ENCODE results near the gene GRIN3B. TPM values are rescaled to one million over a fixed set of nuclear protein-coding genes. Genes with fewer than 3 reads are reported as not detected.

The GRIN3B gene
- total and polyA plus RNA-seq, 10 of the 15 experiments (the other 5 are each of a cell fraction or from before 2014, with no cell fraction given) = 0.15 TPM; not detected in 9

GRCh38 chr19:1004204-1004802 is 4.1 kb downstream of the GRIN3B start:
- BruUV-seq (replicated peaks) = no TSS peak
- FAIRE-seq (no peak), DNase-seq (ENCODE audit: low read depth, low spot score) (no peak), ATAC-seq (no peak)
- ChIA-PET SMC1A (ENCODE audit: uncharacterized antibody, unreplicated experiment) (no interaction called here), POLR2A (no interaction called here), CTCF (interaction anchor here (0.9 kb wide), 1 partner anchor 12 kb away, joined by 3 read pairs; no protein-coding TSS in a partner anchor), RAD21 (ENCODE audit: unreplicated experiment) (interaction anchor here (0.7 to 1.2 kb wide), 2 partner anchors 8 to 141 kb away, joined by 3 read pairs; no protein-coding TSS in a partner anchor)
- Histone ChIP-seq H3K4me3 (no peak overlapping the region), H3K9ac (ENCODE audit: control insufficient read depth, insufficient read depth, low read length) (no peak overlapping the region), H3K27me3 (replicated peaks in 1 of 2; ENCODE audit: control insufficient read depth in 2 of 2, insufficient read depth in 2 of 2, low read length in 1 of 2) (peaks cover 3 to 5% of the 10 kb centered on the region in 2 experiments; a peak in 3 of 4 replicates), H3K79me2 (ENCODE audit: control insufficient read depth, insufficient read depth, low read length) (no peaks in the 10 kb centered on the region), H3K4me2 (ENCODE audit: control insufficient read depth, insufficient read depth) (no peak overlapping the region), H3K9me3 (replicated peaks; ENCODE audit: control insufficient read depth, insufficient read depth, low read length) (no peaks in the 10 kb centered on the region), H3K36me3 (ENCODE audit: control insufficient read depth in 2 of 2, insufficient read depth in 2 of 2, low read length in 1 of 2) (peaks cover 0 to 2% of the 10 kb centered on the region in 2 experiments; a peak in 2 of 4 replicates), H3K27ac (ENCODE audit: control insufficient read depth, insufficient read depth) (no peak overlapping the region), H4K20me1 (ENCODE audit: control insufficient read depth, insufficient read depth) (no peaks in the 10 kb centered on the region), H2AFZ (ENCODE audit: control insufficient read depth, low read depth, low read length) (no peak overlapping the region), H3K4me1 (ENCODE audit: control insufficient read depth, insufficient read depth, low read length) (no peaks in the 10 kb centered on the region)
- WGBS (ENCODE audit: insufficient coverage, insufficient replicate concordance, low lambda C conversion rate, missing lambda C conversion rate) = 74% methylated on average over 20 of the region's 32 CpGs
- intact Hi-C loops (cut with micrococcal nuclease; ENCODE audit: unreplicated experiment) = no loop called here
- in situ Hi-C loops (cut with MboI) = no loop called here
- TF ChIP-seq HDAC6 (IDR thresholded peaks at IDR 0.05; ENCODE audit: unreplicated experiment) = no peak
- no peak for TF ChIP-seq KLF5 (IDR thresholded peaks at IDR 0.05; ENCODE audit: partially characterized antibody)
- TF ChIP-seq BACH1 (IDR thresholded peaks at IDR 0.05; ENCODE audit: borderline replicate concordance) = no peak
- no peak for TF ChIP-seq GABPA (IDR thresholded peaks at IDR 0.05; ENCODE audit: low read depth)
- no peak for TF ChIP-seq NKRF (conservative IDR thresholded peaks at IDR 0.05)
- TF ChIP-seq E2F4 (IDR thresholded peaks at IDR 0.05; ENCODE audit: low read depth, low read length) = no peak
- TF ChIP-seq, protein P1, sequence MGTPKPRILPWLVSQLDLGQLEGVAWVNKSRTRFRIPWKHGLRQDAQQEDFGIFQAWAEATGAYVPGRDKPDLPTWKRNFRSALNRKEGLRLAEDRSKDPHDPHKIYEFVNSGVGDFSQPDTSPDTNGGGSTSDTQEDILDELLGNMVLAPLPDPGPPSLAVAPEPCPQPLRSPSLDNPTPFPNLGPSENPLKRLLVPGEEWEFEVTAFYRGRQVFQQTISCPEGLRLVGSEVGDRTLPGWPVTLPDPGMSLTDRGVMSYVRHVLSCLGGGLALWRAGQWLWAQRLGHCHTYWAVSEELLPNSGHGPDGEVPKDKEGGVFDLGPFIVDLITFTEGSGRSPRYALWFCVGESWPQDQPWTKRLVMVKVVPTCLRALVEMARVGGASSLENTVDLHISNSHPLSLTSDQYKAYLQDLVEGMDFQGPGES (IDR thresholded peaks at IDR 0.05) = no peak
- TF ChIP-seq, protein P2, sequence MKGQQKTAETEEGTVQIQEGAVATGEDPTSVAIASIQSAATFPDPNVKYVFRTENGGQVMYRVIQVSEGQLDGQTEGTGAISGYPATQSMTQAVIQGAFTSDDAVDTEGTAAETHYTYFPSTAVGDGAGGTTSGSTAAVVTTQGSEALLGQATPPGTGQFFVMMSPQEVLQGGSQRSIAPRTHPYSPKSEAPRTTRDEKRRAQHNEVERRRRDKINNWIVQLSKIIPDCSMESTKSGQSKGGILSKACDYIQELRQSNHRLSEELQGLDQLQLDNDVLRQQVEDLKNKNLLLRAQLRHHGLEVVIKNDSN (IDR thresholded peaks at IDR 0.05; ENCODE audit: borderline replicate concordance, extremely low read length, insufficient read depth, low read depth, low read length) = no peak
- TF ChIP-seq HSF1 (IDR thresholded peaks at IDR 0.05; ENCODE audit: low read depth, low read length) = no peak
- no peak for TF ChIP-seq CREB1 (IDR thresholded peaks at IDR 0.05; ENCODE audit: low read depth)
- TF ChIP-seq LARP7 (IDR thresholded peaks at IDR 0.05) = no peak
- no peak for TF ChIP-seq TBL1XR1 (IDR thresholded peaks at IDR 0.05; ENCODE audit: low read depth, low read length)
- TF ChIP-seq POLR2A (IDR thresholded peaks at IDR 0.05; ENCODE audit: low read depth, low read length) = no peak
- no peak for TF ChIP-seq BCL3 (IDR thresholded peaks at IDR 0.05; ENCODE audit: borderline replicate concordance, insufficient read depth, low read depth, low read length, poor library complexity, severe bottlenecking)
- TF ChIP-seq MEF2B (IDR thresholded peaks at IDR 0.05; ENCODE audit: partially characterized antibody, poor library complexity, severe bottlenecking) = no peak
- TF ChIP-seq MYC (IDR thresholded peaks at IDR 0.05; ENCODE audit: insufficient read depth, insufficient read length, insufficient replicate concordance, low read length, severe bottlenecking) = no peak

Measured in GM12878 (cell line).